Measurements from ENCODE around the gene CCDC63. TPM values are rescaled to one million over a fixed set of nuclear protein-coding genes. Genes with fewer than 3 reads are reported as not detected.

CCDC63 gene
- total and polyA plus RNA-seq, 9 of the 15 experiments (the other 6 are each of a cell fraction or from before 2014, with no cell fraction given), result not detected

DNA sequence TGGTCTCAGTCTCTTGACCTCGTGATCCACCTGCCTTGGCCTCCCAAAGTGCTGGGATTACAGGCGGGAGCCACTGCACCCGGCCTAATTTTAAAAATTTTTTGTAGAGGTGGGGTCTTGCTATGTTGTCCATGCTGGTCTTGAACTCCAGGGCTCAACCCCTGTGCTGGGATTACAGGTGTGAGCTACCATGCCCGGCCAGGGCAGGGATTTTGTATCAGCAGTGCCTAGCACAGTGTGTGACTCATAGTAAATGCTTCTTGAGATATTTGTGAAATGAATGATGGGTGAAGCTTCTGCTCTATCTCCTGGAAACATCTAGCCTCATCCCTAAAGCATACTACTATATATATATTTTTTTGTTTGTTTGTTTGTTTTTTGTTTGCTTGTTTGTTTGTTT lies 36.5 kb downstream of the CCDC63 start (continued):
- TF ChIP-seq, protein P1, sequence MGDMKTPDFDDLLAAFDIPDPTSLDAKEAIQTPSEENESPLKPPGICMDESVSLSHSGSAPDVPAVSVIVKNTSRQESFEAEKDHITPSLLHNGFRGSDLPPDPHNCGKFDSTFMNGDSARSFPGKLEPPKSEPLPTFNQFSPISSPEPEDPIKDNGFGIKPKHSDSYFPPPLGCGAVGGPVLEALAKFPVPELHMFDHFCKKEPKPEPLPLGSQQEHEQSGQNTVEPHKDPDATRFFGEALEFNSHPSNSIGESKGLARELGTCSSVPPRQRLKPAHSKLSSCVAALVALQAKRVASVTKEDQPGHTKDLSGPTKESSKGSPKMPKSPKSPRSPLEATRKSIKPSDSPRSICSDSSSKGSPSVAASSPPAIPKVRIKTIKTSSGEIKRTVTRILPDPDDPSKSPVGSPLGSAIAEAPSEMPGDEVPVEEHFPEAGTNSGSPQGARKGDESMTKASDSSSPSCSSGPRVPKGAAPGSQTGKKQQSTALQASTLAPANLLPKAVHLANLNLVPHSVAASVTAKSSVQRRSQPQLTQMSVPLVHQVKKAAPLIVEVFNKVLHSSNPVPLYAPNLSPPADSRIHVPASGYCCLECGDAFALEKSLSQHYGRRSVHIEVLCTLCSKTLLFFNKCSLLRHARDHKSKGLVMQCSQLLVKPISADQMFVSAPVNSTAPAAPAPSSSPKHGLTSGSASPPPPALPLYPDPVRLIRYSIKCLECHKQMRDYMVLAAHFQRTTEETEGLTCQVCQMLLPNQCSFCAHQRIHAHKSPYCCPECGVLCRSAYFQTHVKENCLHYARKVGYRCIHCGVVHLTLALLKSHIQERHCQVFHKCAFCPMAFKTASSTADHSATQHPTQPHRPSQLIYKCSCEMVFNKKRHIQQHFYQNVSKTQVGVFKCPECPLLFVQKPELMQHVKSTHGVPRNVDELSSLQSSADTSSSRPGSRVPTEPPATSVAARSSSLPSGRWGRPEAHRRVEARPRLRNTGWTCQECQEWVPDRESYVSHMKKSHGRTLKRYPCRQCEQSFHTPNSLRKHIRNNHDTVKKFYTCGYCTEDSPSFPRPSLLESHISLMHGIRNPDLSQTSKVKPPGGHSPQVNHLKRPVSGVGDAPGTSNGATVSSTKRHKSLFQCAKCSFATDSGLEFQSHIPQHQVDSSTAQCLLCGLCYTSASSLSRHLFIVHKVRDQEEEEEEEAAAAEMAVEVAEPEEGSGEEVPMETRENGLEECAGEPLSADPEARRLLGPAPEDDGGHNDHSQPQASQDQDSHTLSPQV (IDR thresholded peaks at IDR 0.05), result no peak
- TF ChIP-seq, protein P2, sequence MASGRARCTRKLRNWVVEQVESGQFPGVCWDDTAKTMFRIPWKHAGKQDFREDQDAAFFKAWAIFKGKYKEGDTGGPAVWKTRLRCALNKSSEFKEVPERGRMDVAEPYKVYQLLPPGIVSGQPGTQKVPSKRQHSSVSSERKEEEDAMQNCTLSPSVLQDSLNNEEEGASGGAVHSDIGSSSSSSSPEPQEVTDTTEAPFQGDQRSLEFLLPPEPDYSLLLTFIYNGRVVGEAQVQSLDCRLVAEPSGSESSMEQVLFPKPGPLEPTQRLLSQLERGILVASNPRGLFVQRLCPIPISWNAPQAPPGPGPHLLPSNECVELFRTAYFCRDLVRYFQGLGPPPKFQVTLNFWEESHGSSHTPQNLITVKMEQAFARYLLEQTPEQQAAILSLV (tag; IDR thresholded peaks at IDR 0.05), result no peak
- TF ChIP-seq KDM1A (IDR thresholded peaks at IDR 0.05) (no peak), CSDE1 (IDR thresholded peaks at IDR 0.05) (no peak)

DNA sequence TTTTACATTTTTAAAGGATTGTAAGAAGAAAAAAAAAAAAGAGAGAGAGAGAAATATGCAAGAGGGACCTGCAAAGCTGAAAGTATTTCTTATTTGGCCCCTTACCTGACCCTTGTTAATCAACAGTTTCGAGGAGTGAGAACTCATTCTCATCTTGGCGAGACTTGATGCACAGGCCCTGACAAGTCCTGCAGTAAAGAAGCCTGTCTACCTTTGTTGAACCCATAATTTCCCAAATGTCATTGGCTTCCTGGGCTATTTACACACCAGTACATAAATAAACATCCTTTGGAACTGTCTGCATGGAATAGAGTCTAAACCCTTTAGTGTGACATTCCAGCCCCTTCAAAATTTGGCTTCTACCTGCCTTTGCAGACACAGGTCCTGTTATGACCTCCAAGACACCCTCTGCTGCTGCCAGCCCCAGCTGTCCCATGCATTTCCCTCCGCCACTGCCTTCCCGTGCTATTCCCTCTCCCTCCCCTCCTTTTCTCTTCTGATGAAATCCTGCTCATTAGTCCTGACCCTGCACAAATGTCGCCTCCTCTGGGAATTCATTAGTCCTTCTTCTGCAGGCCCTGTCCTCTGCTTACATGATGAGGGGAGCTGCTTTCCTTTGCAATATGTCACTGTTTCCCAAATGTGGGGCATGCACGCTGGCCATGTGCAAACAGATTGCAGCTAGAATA lies 38.5 kb downstream of the CCDC63 start:
- WGBS (ENCODE audit: insufficient coverage, low coverage, missing lambda C conversion rate), result under 1% methylated on average over 6 of the region's 6 CpGs
- Histone ChIP-seq H3K9ac (ENCODE audit: insufficient read depth in 1 of 2, low read depth in 2 of 2, low read length in 2 of 2) (no peak overlapping the region), H3K79me2 (ENCODE audit: control insufficient read depth, insufficient read depth, low read length) (no peaks in the 10 kb centered on the region), H3K27ac (ENCODE audit: extremely low read depth, low read depth, low read length) (no peak overlapping the region), H3K4me2 (ENCODE audit: insufficient read depth, low read length) (no peak overlapping the region), H3K27me3 (ENCODE audit: control insufficient read depth in 2 of 2, insufficient read depth in 2 of 2, low read length in 2 of 2) (peaks cover 3 to 11% of the 10 kb centered on the region in 2 experiments; a peak in 3 of 5 replicates), H3K4me1 (replicated peaks in 1 of 2; ENCODE audit: control insufficient read depth in 2 of 2, insufficient read depth in 2 of 2, low read length in 2 of 2) (no peaks in the 10 kb centered on the region), H3K9me1 (ENCODE audit: control insufficient read depth, insufficient read depth, low read length) (no peaks in the 10 kb centered on the region), H3K4me3 (no peak overlapping the region), H3K9me3 (replicated peaks; ENCODE audit: control insufficient read depth, insufficient read depth, low read depth, low read length) (no peaks in the 10 kb centered on the region), H4K20me1 (replicated peaks; ENCODE audit: control insufficient read depth, insufficient read depth, low read length) (no peaks in the 10 kb centered on the region), H3K36me3 (ENCODE audit: control insufficient read depth, insufficient read depth, low read length) (no peaks in the 10 kb centered on the region), H2AFZ (ENCODE audit: low read depth, low read length) (no peak overlapping the region)
- peak; percentile 89 for TF ChIP-seq ZNF239 (CRISPR knock-in tag; IDR thresholded peaks at IDR 0.05)
- no peak for TF ChIP-seq TRIM28 (IDR thresholded peaks at IDR 0.05)
- CTCF ChIA-PET (ENCODE audit: low intra/inter-chr PET ratio), result interaction anchor here (0.6 kb wide), 1 partner anchor 191 kb away, joined by 3 read pairs; no protein-coding TSS in a partner anchor
- FAIRE-seq, result no peak
- no peak for DNase-seq (ENCODE audit: extremely low read depth in 1 of 4, low spot score in 3 of 4)
- intact Hi-C loops (cut with micrococcal nuclease), result loop anchor here (5.0 to 10.0 kb wide), 5 partner anchors 58 to 433 kb away; partner anchors contain the start of gene ARPC3
- no peak for ATAC-seq
- in situ Hi-C loops (cut with MboI), result no loop called here
- BruUV-seq (replicated peaks), result no TSS peak
- POLR2A ChIA-PET, result interaction anchor here (0.6 to 0.7 kb wide), 2 partner anchors 119 to 341 kb away, joined by 3 read pairs; no protein-coding TSS in a partner anchor

All from K562 (cell line).